Fibroblast of the aortic adventitia (primary cell): Measurements from ENCODE around the gene KIAA1958. TPM values are rescaled to one million over a fixed set of nuclear protein-coding genes. Genes with fewer than 3 reads are reported as not detected.
"Not testable (repeated sequence)": the region's sequence is repeated elsewhere in the genome, so short reads cannot be mapped to it uniquely, and the experiment has no call there.

Experiments
- DNase-seq: peaks from one replicate; pipeline ENCODE4 v3.0.0-alpha.2; 2010; ENCODE audit warnings: low read depth
- H3K4me3 ChIP-seq: 2 replicates; pipeline ENCODE4 v1.5.1; 2011; ENCODE audit warnings: low read depth, mild to moderate bottlenecking, control low read depth, low read length, moderate library complexity
- CTCF ChIP-seq: IDR thresholded peaks from 2 replicates; pipeline ENCODE4 v1.5.1; 2011; ENCODE audit warnings: mild to moderate bottlenecking, low read length, control low read depth, inconsistent platforms; ENCODE audit not compliant: insufficient read depth
- total RNA-seq: library from RNA; depleted of rRNA; stranded (reverse); fragments of >200 nt; gene quantifications from 2 replicates; pipeline ENCODE4 v1.2.3, GENCODE V29; 2012; ENCODE audit warnings: low replicate concordance

KIAA1958 gene
- total RNA-seq, 1 donor: 1.4 TPM

GRCh38 chr9:112663681-112664080 lies 177.1 kb downstream of the KIAA1958 start:
- no peak for DNase-seq
- no peak for TF ChIP-seq CTCF

GRCh38 chr9:112664531-112664930 lies 177.9 kb downstream of the KIAA1958 start:
- DNase-seq: no peak
- H3K4me3 ChIP-seq: no peak overlapping the region
- TF ChIP-seq CTCF: no peak

More at GRCh38 chr9:112663681-112664080, 177.1 kb downstream of the KIAA1958 start:
- H3K4me3 ChIP-seq: no peak overlapping the region

GRCh38 chr9:112665347-112665746 lies 178.7 kb downstream of the KIAA1958 start:
- peak; percentile 22 for TF ChIP-seq CTCF
- DNase-seq: peak; percentile 33
- no peak overlapping the region for H3K4me3 ChIP-seq

- H3K4me3 ChIP-seq: no peak overlapping the region
- DNase-seq: no peak
- TF ChIP-seq CTCF: no peak
Measured at GRCh38 chr9:112669326-112669725, 182.7 kb downstream of the KIAA1958 start.

- DNase-seq: no peak
- TF ChIP-seq CTCF: no peak
- no peak overlapping the region for H3K4me3 ChIP-seq
Measured at GRCh38 chr9:112670991-112671625, 184.5 kb downstream of the KIAA1958 start.

GRCh38 chr9:112673221-112673620 lies 186.6 kb downstream of the KIAA1958 start:
- not testable (repeated sequence) for DNase-seq

GRCh38 chr9:112677040-112677439 lies 190.4 kb downstream of the KIAA1958 start:
- no peak for DNase-seq
- TF ChIP-seq CTCF: no peak

More at GRCh38 chr9:112673221-112673620, 186.6 kb downstream of the KIAA1958 start:
- not testable (repeated sequence) for H3K4me3 ChIP-seq

More at GRCh38 chr9:112677040-112677439, 190.4 kb downstream of the KIAA1958 start:
- H3K4me3 ChIP-seq: no peak overlapping the region
